Ishikawa (cell line): ENCODE measurements around the gene SLC25A38.

Source experiments
- MAX ChIP-seq: IDR thresholded peaks from 2 replicates; pipeline ENCODE4 v1.6.1; 2012
- YY1 ChIP-seq: IDR thresholded peaks from 2 replicates; pipeline ENCODE4 v1.6.1; 2012; ENCODE audit warnings: low read depth

DNA sequence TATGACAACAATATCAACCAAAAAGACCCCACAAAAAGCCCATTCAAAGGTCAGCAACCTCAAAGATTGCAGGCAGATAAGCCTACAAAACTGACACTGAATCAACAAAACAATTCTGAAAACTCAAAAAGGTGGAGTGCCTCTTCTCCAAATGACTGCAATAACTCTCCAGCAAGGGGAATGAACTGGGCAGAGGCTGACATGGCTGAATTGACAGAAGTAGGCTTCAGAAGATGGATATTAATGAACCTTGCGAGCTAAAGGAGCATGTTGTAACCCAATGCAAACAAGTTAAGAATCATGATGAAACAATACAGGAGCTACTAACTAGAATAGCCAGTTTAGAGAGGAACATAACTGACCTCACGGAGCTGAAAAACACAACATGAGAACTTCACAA is 20.4 kb upstream of the SLC25A38 start:
- no peak for TF ChIP-seq MAX
- TF ChIP-seq YY1 = no peak
